SH-SY5Y (cell line): ENCODE results near the gene NCOA3.

Experiments
- GATA2 ChIP-seq: IDR thresholded peaks from 2 replicates; pipeline ENCODE4 v1.6.1; 2011; ENCODE audit warnings: mild to moderate bottlenecking, low read depth, low read length
- GATA3 ChIP-seq: IDR thresholded peaks from 2 replicates; pipeline ENCODE4 v1.6.1; 2011; ENCODE audit warnings: low read depth, mild to moderate bottlenecking, low read length, moderate library complexity

NCOA3 gene

DNA sequence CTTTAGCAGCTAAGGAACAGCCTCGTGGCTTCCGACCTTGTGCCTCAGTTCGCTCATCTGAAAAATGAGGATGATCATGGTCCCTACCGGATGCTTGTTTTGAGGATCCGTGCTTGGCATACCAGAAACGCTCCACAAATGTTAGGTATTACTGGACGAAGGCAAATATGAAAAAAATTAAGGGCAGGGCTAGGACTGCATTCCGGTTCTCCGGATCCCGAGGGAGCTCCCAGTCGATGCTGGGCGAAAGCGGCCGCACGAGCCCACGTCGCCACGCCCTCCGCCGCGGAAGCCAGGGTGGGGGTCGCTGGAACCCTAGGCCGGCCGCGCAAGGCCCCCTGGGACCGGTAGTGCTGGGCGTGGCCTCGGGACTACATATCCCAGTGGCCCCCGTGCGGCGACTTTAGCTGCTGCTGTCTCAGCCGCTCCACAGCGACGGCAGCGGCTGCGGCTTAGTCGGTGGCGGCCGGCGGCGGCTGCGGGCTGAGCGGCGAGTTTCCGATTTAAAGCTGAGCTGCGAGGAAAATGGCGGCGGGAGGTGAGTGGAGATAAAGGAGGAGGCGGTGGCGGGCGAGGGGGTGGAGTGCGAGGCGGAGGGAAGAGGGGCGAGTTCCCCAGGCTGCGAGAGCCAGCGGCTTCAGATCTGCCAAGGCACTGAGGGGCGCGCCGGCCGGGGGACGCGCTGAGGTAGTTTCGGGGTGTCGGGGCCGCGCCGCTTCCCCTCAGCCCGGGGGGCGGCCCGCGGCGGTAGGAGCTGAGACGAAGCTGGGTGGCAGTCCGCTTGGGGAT is at the start of gene NCOA3:
Gene NCOA3 (plus strand): TSS at position 406 of the 789 bp plus-strand sequence. CDS start 120,361 bp downstream, outside the sequence.
- TF ChIP-seq GATA3 (no peak), GATA2 (peak; percentile 43; the same call in 1 of the 2 replicates)

DNA sequence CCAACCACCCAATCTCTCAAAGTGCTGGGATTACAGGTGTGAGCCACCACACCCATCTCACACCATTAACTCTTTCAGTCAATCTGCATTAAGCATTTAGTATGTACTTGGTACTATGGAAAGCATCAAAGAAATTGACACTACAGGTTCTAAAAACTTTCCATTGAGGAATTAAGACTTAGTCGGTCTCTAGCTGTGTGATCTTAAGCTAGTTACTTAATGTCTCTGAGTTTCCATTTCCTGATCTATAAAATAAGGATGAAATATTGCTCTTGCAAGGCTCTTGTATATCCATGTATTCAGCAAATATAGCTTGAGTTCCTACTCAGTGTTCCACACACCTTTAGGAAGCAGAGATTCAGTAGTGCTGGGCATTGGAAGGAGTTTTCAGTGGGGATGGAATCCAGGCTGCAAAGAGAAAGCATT is 48.9 kb upstream of the NCOA3 start:
- no peak for TF ChIP-seq GATA2
- no peak for TF ChIP-seq GATA3

DNA sequence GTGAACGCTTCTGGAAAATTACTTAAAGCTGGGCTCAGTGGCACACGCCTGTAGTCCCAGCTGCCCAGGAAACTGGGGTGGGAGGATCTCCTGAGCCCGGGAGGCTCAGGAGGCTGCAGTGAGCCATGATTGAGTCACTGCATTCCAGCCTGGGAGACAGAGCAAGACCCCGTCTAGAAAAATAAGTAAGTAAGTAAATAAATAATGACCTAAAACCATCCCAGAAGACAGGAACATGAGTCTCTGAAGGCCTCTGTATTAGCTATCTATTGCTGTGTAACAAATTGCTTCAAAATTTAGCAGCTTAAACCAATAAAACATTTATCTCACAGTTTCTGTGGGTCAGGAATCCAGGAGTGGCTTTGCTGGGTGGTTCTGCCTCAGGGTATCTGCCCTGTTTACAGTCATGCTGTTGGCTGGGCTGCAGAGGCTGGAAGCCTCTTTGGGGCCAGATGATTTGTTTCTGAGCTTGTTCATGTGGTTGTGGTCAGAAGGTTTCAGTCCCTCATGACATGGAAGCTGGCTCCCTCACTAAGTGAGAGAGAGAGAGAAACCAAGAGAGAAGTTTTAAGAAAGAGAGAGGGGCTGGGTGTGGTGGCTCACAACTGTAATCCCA is 48.4 kb upstream of the NCOA3 start:
- TF ChIP-seq GATA2 (no peak), GATA3 (no peak)

DNA sequence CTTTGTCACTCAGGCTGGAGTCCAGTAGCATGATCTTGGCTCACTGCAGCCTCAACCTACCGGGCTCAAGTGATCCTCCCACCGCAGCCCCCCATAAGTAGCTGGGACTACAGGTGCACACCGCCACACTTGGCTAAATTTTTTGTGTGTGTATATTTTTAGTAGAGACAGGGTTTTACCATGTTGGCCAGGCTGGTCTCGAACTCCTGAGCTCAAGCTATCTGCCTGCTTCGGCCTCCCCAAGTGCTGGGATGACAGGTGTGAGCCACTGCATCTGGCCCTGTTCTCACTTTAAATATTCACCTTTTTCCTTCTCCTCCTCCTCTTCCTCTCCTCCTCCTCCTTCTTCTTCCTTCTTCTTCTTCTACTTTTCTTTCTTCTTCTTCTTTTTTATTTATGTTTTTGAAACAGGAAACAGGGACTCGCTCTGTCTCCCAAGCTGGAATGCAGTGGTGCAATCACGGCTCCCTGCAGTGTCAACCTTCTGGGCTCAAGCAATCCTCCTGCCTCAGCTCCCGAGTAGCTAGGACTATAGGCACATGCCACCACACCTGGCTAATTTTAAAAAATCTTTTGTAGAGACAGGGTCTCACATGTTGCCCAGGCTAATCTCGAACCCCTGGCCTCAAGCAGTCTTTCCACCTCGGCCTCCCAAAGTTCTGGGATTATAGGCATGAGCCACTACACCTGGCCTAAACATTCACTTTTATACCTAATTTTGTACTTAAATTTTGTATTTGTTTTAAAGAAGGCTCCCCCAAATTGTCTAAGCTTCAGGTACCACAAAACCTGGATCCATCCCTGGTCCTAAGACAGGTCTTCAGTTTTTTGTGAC is 47.2 kb upstream of the NCOA3 start:
- TF ChIP-seq GATA3 = no peak
- no peak for TF ChIP-seq GATA2

DNA sequence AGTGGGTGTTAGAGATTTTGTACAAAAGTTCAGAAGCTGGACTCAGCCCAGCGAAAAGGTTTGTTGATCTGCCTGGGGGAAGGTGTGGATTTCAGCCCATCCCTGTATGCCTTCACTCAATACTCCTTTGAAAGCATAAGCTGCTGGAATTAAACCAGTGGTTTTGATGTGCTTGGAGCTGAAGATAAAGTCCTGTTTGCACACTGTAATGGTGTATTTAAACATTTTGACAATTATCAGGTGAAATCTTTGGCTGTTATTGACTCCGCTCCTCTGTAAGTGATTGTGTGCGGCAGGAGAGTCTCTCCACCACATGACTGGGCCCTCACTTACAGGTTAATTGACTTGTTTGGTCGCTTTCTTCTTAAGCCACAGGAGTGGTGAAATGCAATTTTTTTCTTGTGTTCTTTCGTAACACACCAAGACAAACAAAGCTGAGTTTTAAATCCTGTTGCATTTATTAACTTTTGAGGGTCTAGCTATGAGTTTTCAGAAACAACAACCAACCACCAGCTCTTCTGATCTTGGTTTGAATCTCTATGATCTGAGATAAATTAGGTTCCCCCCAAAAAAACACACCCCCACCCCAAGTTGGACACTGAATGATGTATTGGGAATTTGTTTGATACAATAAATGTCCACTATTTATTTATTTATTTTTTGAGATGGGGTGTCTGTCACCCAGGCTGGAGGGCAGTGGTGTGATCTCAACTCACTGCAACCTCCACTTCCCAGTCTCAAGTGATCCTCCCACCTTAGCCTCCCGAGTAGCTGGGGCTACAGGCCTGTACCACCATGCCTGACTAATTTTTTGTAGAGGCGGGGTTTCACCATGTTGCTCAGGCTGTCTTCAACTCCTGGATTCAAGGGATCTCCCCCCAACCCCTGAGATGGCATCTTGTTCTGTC is 46.3 kb upstream of the NCOA3 start:
- TF ChIP-seq GATA2 (no peak), GATA3 (no peak)

DNA sequence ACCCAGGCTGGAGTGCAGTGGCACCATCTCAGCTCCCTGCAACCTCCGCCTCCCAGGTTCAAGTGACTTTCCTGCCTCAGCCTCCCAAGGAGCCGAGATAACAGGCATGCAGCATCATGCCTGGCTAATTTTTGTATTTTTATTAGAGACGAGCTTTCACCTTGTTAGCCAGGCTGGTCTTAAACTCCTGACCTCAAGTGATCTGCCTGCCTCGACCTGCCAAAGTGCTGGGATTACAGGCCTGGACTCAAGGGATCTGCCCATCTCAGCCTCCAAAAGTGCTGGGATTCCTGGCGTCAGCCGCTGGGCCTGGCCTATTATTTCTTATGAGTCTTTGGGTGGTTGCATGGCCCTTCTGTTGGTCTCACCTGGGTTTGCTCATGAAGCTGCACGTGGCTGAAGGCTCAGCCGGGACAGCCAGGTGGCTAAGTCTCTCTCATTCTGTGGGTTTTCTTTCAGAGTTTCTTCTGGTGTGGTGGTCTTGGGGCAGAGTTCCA is 45.6 kb upstream of the NCOA3 start:
- TF ChIP-seq GATA3 (no peak), GATA2 (no peak)

DNA sequence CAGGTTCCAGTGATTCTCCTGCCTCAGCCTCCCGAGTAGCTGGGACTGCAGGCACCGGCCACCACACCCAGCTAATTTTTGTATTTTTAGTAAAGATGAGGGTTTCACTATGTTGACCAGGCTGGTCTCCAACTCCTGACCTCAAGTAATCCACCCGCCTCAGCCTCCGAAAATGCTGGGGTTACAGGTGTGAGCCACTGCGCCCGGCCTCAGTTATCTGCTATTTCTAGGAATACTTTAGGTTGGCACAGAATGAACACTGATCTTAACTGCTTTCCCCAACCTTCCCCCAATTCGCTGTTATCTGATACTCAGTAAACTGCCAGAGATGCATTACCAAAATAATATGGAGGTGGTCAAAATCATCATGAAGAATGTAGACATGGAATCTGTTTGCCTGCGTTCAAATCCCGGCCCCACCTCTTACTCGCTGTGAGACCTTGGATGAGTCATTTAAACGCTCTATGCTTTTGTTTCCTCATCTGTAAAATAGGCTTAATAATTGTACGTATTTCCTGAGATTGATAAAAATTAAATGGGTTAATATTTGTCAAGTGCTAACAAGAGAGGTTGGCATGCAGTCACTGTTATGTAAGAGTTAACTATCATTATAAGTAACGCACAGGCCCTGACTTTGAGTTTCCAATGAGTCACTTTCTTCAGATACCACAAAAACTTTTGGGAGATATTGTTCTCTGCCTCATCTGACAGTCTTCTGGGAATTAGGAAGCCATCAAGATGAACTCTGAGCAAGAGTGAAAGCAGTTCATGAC is 44.5 kb upstream of the NCOA3 start:
- TF ChIP-seq GATA3 (no peak), GATA2 (no peak)

DNA sequence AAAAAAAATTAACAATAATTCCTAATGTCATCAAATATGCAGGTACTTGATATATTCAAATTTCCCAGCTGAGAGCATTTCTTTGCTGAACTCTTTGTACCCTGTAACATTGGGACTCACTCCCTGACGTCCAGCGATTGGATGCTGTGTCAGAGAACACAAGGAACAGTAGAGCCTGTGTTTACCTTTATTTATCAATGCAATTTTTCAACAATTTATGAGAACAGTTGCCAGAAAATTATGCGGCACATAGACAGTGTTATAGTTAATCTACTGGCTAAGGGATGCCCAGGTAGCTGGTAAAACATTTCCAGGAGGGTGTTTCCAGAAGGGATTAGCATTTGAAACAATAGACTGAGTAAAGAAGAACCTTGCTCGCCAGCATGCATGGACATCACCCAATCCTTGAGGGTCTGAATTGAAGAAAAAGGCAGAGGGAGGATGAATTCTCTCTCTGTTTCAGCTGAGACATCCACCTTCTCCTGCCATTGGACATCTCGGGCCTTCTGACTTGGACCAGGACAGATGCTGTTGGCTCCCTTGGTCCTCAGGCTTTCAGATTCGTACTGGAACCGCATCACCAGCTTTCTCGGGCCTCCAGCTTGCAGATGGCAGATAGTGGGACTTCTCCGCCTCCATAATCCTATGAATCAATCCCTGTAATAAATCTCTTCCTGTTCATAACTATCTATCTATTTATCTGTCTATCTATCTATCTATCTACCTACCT is 42.2 kb upstream of the NCOA3 start:
- TF ChIP-seq GATA2 = no peak
- TF ChIP-seq GATA3 = no peak

DNA sequence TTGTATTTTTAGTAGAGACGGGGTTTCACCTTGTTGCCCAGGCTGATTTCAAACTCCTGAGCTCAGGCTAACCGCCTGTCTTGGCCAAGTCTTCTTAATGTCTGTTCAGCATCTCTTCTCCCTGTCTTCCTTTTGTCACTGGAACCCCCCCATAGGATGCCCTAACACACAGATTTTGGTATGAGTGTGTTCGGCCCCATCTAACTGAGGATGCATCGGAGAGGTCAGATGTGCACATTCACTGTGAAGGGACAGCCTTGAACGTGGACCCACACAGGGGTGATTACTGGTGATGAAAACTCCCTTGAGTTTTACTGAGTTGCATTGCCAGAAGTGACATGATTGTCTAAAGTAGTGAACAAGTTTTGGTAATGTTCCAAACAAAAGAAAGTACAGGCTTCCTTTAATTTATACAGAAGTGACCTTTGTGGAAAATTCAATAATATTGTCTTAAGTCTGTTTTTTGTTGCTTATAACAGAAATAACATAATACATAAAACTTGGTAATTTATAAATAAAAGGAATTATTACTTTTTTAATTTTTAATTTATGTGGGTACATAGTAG is 40.5 kb upstream of the NCOA3 start:
- TF ChIP-seq GATA3 = no peak
- TF ChIP-seq GATA2 = no peak

DNA sequence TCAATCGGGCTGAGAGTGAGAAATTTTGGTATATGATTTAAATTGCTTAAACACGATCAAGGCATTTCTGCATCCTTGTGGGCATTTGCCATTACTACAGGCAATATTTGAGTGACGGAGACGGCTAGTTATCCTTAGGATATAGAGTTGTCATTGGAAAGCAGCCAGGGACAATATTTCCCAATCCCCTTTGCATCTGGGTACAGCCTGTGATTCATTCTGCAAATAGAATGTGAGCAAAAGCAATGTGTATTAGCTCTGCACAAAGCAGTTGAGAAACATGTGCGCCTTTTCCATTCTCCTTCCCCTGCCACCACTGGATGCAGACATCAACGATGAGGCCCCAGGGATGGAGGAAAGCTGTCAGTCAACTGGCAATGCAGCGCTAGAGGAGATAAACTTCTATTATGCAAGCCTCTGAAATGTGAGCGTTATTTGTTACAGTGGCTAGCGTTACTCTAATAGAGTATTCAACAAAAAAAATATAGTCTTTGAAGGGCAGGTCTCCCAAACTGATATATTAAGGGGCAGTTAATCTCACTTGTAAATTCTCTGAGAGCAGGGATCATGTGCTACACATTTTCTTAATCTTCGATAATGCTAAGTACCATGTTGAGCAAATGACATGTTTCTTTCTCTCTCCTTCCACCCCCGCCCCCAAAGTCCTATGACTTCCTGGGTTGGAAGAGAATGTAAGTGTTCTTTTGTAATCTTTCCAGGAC is 37.1 kb upstream of the NCOA3 start:
- TF ChIP-seq GATA3 (no peak), GATA2 (no peak)

DNA sequence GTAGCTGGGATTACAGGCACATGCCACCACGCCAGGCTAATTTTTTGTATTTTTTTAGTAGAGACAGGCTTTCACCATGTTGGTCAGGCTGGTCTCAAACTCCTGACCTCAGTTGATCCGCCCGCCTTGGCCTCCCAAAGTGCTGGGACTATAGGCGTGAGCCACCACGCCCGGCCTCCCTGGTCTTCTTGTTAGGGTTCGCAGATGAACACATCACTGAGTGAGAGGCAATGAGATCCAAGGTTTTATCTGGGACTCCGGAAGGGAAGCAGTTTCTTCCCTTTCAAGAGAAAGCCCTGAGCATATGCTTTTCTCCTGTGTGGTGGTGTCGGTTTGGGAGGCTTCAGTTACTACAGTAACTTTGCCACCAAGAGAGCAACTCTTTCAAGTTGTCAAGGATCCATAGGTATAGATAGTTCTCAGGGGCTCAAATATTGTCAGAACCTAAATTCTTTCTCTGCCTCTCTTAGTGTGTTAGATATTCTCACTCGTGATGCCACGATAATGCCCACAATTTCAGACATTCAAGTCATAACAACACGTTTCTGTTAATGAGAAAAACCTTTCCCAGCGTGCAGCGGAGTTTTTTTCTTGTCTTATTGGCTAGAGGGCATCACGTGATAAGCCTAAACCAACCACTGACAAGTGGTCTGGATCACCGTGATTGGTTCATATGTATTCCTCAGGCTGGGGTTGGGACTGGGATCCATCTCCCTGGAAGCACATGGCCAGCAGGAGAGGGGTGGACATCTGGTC is 36.2 kb upstream of the NCOA3 start:
- TF ChIP-seq GATA3 (no peak), GATA2 (no peak)
